Right atrium auricular region (tissue), 2 donors: ENCODE data around the gene ZG16B. TPM values are rescaled to one million over a fixed set of nuclear protein-coding genes. Genes with fewer than 3 reads are reported as not detected.

Experiments
- DNase-seq: peaks from one replicate; pipeline ENCODE4 v3.0.0-alpha.2; 2019; ENCODE audit warnings: low spot score
- H3K27ac ChIP-seq, 2 donors: fragments of 200-600 bp; sonication (generic); 1 replicate in 1 of 2; 2 replicates in 1 of 2; pipeline ENCODE4 v1.5.1; 2016 to 2019
- H3K27me3 ChIP-seq, 2 donors: fragments of 200-600 bp; sonication (generic); one replicate each; pipeline versions ENCODE4 v1.5.1 to v1.6.0; 2017 to 2019
- H3K36me3 ChIP-seq: fragments of 200-600 bp; sonication (generic); one replicate; pipeline ENCODE4 v1.5.1; 2016
- H3K4me1 ChIP-seq, 2 donors: fragments of 200-600 bp; sonication (generic); one replicate each; pipeline versions ENCODE4 v1.5.1 to v1.6.0; 2017 to 2019
- H3K4me3 ChIP-seq, 2 donors: fragments of 200-600 bp; sonication (generic); 1 replicate in 1 of 2; 2 replicates in 1 of 2; pipeline ENCODE4 v1.5.1; 2017 to 2019; ENCODE audit warnings: mild to moderate bottlenecking in 1 of 2, moderate library complexity in 1 of 2
- H3K9me3 ChIP-seq, 2 donors: fragments of 200-600 bp; sonication (generic); one replicate each; pipeline ENCODE4 v1.5.1; 2019
- CTCF ChIP-seq, 2 donors: fragments of 200-600 bp; sonication (generic); IDR thresholded peaks; one replicate each; pipeline ENCODE4 v1.5.1; 2019; ENCODE audit warnings: antibody characterized with exemption in 2 of 2
- total RNA-seq, 2 donors: library from RNA; depleted of rRNA; stranded (reverse); fragments of >200 nt; gene quantifications; one replicate each; pipeline ENCODE4 v1.1.0, GENCODE V29; 2016

Gene ZG16B
- total RNA-seq, 2 donors from 2014 or later, result 0.79 TPM; not detected in 1

- no peak overlapping the region for H3K27ac ChIP-seq
- no peak overlapping the region for H3K4me3 ChIP-seq
- DNase-seq, result no peak
- peaks cover 0 to 26% of the 10 kb centered on the region in 2 donors for H3K4me1 ChIP-seq
- H3K36me3 ChIP-seq, result no peaks in the 10 kb centered on the region
- no peaks in the 10 kb centered on the region for H3K9me3 ChIP-seq
- no peak for TF ChIP-seq CTCF (IDR thresholded peaks at IDR 0.05)
- no peaks in the 10 kb centered on the region for H3K27me3 ChIP-seq
Measured at GRCh38 chr16:2839650-2840450, 9.7 kb downstream of the ZG16B start.

GRCh38 chr16:2840914-2841313, 10.8 kb downstream of the ZG16B start:
- Histone ChIP-seq H3K27ac (no peak overlapping the region), H3K27me3 (no peaks in the 10 kb centered on the region), H3K4me3 (no peak overlapping the region), H3K36me3 (no peaks in the 10 kb centered on the region), H3K9me3 (no peaks in the 10 kb centered on the region), H3K4me1 (peaks cover 0 to 17% of the 10 kb centered on the region in 2 donors)
- TF ChIP-seq CTCF (IDR thresholded peaks at IDR 0.05), result no peak
- no peak for DNase-seq

- TF ChIP-seq CTCF (IDR thresholded peaks at IDR 0.05), result no peak
- Histone ChIP-seq H3K4me1 (peaks cover 0 to 14% of the 10 kb centered on the region in 2 donors), H3K4me3 (peak overlapping the region in 1 of 2 donors; percentile 36), H3K36me3 (no peaks in the 10 kb centered on the region), H3K9me3 (no peaks in the 10 kb centered on the region), H3K27me3 (no peaks in the 10 kb centered on the region), H3K27ac (no peak overlapping the region)
- no peak for DNase-seq
Measured at GRCh38 chr16:2841606-2842339, 11.7 kb downstream of the ZG16B start.

- Histone ChIP-seq H3K27me3 (no peaks in the 10 kb centered on the region), H3K36me3 (no peaks in the 10 kb centered on the region), H3K27ac (no peak overlapping the region), H3K9me3 (no peaks in the 10 kb centered on the region), H3K4me3 (peak overlapping the region in 1 of 2 donors; percentile 36), H3K4me1 (peaks cover 0 to 14% of the 10 kb centered on the region in 2 donors)
- TF ChIP-seq CTCF (IDR thresholded peaks at IDR 0.05), result peak; percentile 12 to 60
- no peak for DNase-seq
Measured at GRCh38 chr16:2842340-2843000, 12.4 kb downstream of the ZG16B start.

GRCh38 chr16:2843526-2843925, 13.4 kb downstream of the ZG16B start:
- Histone ChIP-seq H3K27me3 (no peaks in the 10 kb centered on the region), H3K9me3 (no peaks in the 10 kb centered on the region), H3K4me1 (peaks cover 0 to 14% of the 10 kb centered on the region in 2 donors), H3K4me3 (no peak overlapping the region), H3K27ac (no peak overlapping the region), H3K36me3 (no peaks in the 10 kb centered on the region)
- no peak for DNase-seq
- no peak for TF ChIP-seq CTCF (IDR thresholded peaks at IDR 0.05)
